CD8-positive, alpha-beta memory T cell (primary cell): ENCODE results near the gene INPP5J. TPM values are rescaled to one million over a fixed set of nuclear protein-coding genes. Genes with fewer than 3 reads are reported as not detected.
"Not testable (repeated sequence)": the region's sequence is repeated elsewhere in the genome, so short reads cannot be mapped to it uniquely, and the experiment has no call there.

Experiments
- CTCF ChIA-PET: fragments of 350-600 bp; sonication (Branson Sonifier 250); formaldehyde crosslinking; loops from one replicate; lab custom pipeline; 2021; ENCODE audit warnings: antibody characterized with exemption; lab: Charles Lee
- POLR2A ChIA-PET: fragments of 350-600 bp; sonication (Branson Sonifier 250); formaldehyde crosslinking; loops from one replicate; lab custom pipeline; 2021; ENCODE audit warnings: antibody characterized with exemption; lab: Charles Lee
- DNase-seq, 5 donors: peaks; one replicate each; pipeline versions ENCODE4 v3.0.0 to v3.0.0-alpha.2; 2020 to 2022; ENCODE audit warnings: mixed read lengths in 1 of 5
- H3K27ac ChIP-seq: one replicate; pipeline ENCODE4 v1.7.0; 2013; ENCODE audit warnings: low read depth, mild to moderate bottlenecking, low read length, moderate library complexity
- H3K27me3 ChIP-seq: 2 replicates; pipeline ENCODE4 v1.7.0; 2013; ENCODE audit warnings: low read length, mild to moderate bottlenecking; ENCODE audit not compliant: insufficient read depth, poor library complexity, severe bottlenecking
- H3K36me3 ChIP-seq: 2 replicates; pipeline ENCODE4 v1.7.0; 2013; ENCODE audit warnings: mild to moderate bottlenecking, low read length, moderate library complexity; ENCODE audit not compliant: insufficient read depth
- H3K4me1 ChIP-seq: 2 replicates; pipeline ENCODE4 v1.7.0; 2013; ENCODE audit warnings: mild to moderate bottlenecking, low read length, moderate library complexity; ENCODE audit not compliant: insufficient read depth
- H3K4me3 ChIP-seq: 2 replicates; pipeline ENCODE4 v1.7.0; 2013; ENCODE audit warnings: mild to moderate bottlenecking, low read length
- H3K9me3 ChIP-seq: 2 replicates; pipeline ENCODE4 v1.7.0; 2013; ENCODE audit warnings: mild to moderate bottlenecking, low read length
- H3K27ac Mint-ChIP-seq, 8 donors: one replicate each; pipeline ENCODE4 v1.8.0; 2020 to 2021; ENCODE audit warnings: mixed read lengths in 8 of 8, mild to moderate bottlenecking in 6 of 8, inconsistent platforms in 3 of 8, moderate library complexity in 3 of 8
- H3K27me3 Mint-ChIP-seq, 2 donors: one replicate each; pipeline ENCODE4 v1.8.0; 2020 to 2021; ENCODE audit warnings: mixed read lengths in 2 of 2, mild to moderate bottlenecking in 1 of 2, moderate library complexity in 1 of 2
- H3K36me3 Mint-ChIP-seq, 3 donors: one replicate each; pipeline ENCODE4 v1.8.0; 2020 to 2021; ENCODE audit warnings: mixed read lengths in 3 of 3, inconsistent platforms in 1 of 3, mild to moderate bottlenecking in 1 of 3
- H3K4me1 Mint-ChIP-seq, 3 donors: one replicate each; pipeline ENCODE4 v1.8.0; 2020 to 2021; ENCODE audit warnings: mixed read lengths in 3 of 3, inconsistent platforms in 1 of 3, mild to moderate bottlenecking in 1 of 3
- H3K4me3 Mint-ChIP-seq, 7 donors: one replicate each; pipeline ENCODE4 v1.8.0; 2020 to 2021; ENCODE audit warnings: mixed read lengths in 7 of 7, mild to moderate bottlenecking in 6 of 7, moderate library complexity in 4 of 7, inconsistent platforms in 2 of 7
- H3K9me3 Mint-ChIP-seq, 5 donors: one replicate each; pipeline ENCODE4 v1.8.0; 2020 to 2022; ENCODE audit warnings: mixed read lengths in 5 of 5, mild to moderate bottlenecking in 3 of 5, moderate library complexity in 2 of 5, inconsistent platforms in 1 of 5
- polyA plus RNA-seq: library from polyadenylated mRNA; unstranded; fragments of 300-500 nt; fragmentation: Illumina TruSeq; gene quantifications from one replicate; pipeline ENCODE4 v1.2.3, GENCODE V29; 2021
- total RNA-seq, 2 experiments: library from RNA; stranded (reverse); gene quantifications; one replicate each; pipeline ENCODE4 v1.2.3, GENCODE V29; 2021

The INPP5J gene
- total RNA-seq: under 1 TPM in 1 of 2 experiments, not detected in 1; 0.22 TPM
- not detected for polyA plus RNA-seq

- DNase-seq: no peak
- H3K36me3 Mint-ChIP-seq: no peaks in the 10 kb centered on the region
- ChIA-PET POLR2A (no interaction called here), CTCF (no interaction called here)
- H3K27me3 Mint-ChIP-seq: peaks cover 4% of the 10 kb centered on the region in 2 donors
- H3K4me3 Mint-ChIP-seq: no peak within 1 kb of the TSS
- Histone ChIP-seq H3K9me3 (no peaks in the 10 kb centered on the region), H3K4me1 (no peaks in the 10 kb centered on the region), H3K36me3 (no peaks in the 10 kb centered on the region), H3K27me3 (no peaks in the 10 kb centered on the region), H3K4me3 (no peak within 1 kb of the TSS), H3K27ac (peak within 1 kb of the TSS; percentile 43)
- H3K27ac Mint-ChIP-seq: peak within 1 kb of the TSS in 1 of 8 donors; percentile 82
- no peaks in the 10 kb centered on the region for H3K9me3 Mint-ChIP-seq
- H3K4me1 Mint-ChIP-seq: no peaks in the 10 kb centered on the region
Measured at GRCh38 chr22:31122532-31123291, at the start of gene INPP5J. TSS of gene INPP5J (plus strand) at chr22:31122966. CDS start at chr22:31123015, 49 bp downstream.

- H3K27ac ChIP-seq, H3K36me3 ChIP-seq, CTCF ChIA-PET, H3K27me3 Mint-ChIP-seq, H3K36me3 Mint-ChIP-seq, H3K4me3 ChIP-seq, H3K4me1 Mint-ChIP-seq, H3K9me3 ChIP-seq, DNase-seq, H3K4me1 ChIP-seq, H3K27ac Mint-ChIP-seq, H3K4me3 Mint-ChIP-seq, H3K9me3 Mint-ChIP-seq, H3K27me3 ChIP-seq: not testable (repeated sequence)
- POLR2A ChIA-PET: interaction anchor here (0.6 kb wide), 1 partner anchor 157 kb away, joined by 6 read pairs; no protein-coding TSS in a partner anchor
Measured at GRCh38 chr22:31073125-31073524, 49.6 kb upstream of the INPP5J start.

GRCh38 chr22:31073545-31074145, 49.1 kb upstream of the INPP5J start:
- H3K9me3 Mint-ChIP-seq, H3K36me3 ChIP-seq, DNase-seq, H3K27me3 ChIP-seq, H3K4me3 ChIP-seq, H3K27ac Mint-ChIP-seq, CTCF ChIA-PET, H3K4me1 Mint-ChIP-seq, H3K36me3 Mint-ChIP-seq, H3K4me3 Mint-ChIP-seq, H3K27me3 Mint-ChIP-seq, H3K9me3 ChIP-seq, H3K4me1 ChIP-seq, H3K27ac ChIP-seq: not testable (repeated sequence)
- POLR2A ChIA-PET: interaction anchor here (0.6 kb wide), 1 partner anchor 156 kb away, joined by 6 read pairs; no protein-coding TSS in a partner anchor

GRCh38 chr22:31075961-31076360, 46.8 kb upstream of the INPP5J start:
- Mint-ChIP-seq H3K36me3 (no peaks in the 10 kb centered on the region), H3K4me3 (no peak overlapping the region), H3K9me3 (peaks cover 0 to 2% (median 0%) of the 10 kb centered on the region in 5 donors), H3K27ac (no peak overlapping the region), H3K4me1 (peaks cover 5 to 7% (median 5%) of the 10 kb centered on the region in 3 donors), H3K27me3 (peaks cover 0 to 2% of the 10 kb centered on the region in 2 donors)
- DNase-seq: no peak
- ChIA-PET POLR2A (no interaction called here), CTCF (no interaction called here)
- H3K4me1 ChIP-seq: peaks cover 5% of the 10 kb centered on the region
- H3K36me3 ChIP-seq: no peaks in the 10 kb centered on the region
- H3K27me3 ChIP-seq: no peaks in the 10 kb centered on the region
- H3K9me3 ChIP-seq: no peaks in the 10 kb centered on the region
- no peak overlapping the region for H3K4me3 ChIP-seq
- H3K27ac ChIP-seq: no peak overlapping the region

GRCh38 chr22:31077681-31078080, 45.1 kb upstream of the INPP5J start:
- no peaks in the 10 kb centered on the region for H3K36me3 Mint-ChIP-seq
- CTCF ChIA-PET: no interaction called here

GRCh38 chr22:31078389-31078788, 44.4 kb upstream of the INPP5J start:
- DNase-seq, H3K36me3 ChIP-seq, H3K27me3 ChIP-seq, H3K36me3 Mint-ChIP-seq, H3K27ac ChIP-seq, CTCF ChIA-PET, H3K4me3 ChIP-seq, H3K9me3 ChIP-seq, H3K27me3 Mint-ChIP-seq, POLR2A ChIA-PET, H3K9me3 Mint-ChIP-seq: not testable (repeated sequence)
- H3K27ac Mint-ChIP-seq: peak overlapping the region in 2 of 8 donors; percentile 45 to 54
- H3K4me1 ChIP-seq: peaks cover 27% of the 10 kb centered on the region
- H3K4me3 Mint-ChIP-seq: peak overlapping the region in 1 of 7 donors; percentile 56
- H3K4me1 Mint-ChIP-seq: peaks cover 18 to 28% (median 20%) of the 10 kb centered on the region in 3 donors

More at GRCh38 chr22:31077681-31078080, 45.1 kb upstream of the INPP5J start:
- Histone ChIP-seq H3K4me3 (no peak overlapping the region), H3K27ac (no peak overlapping the region), H3K27me3 (no peaks in the 10 kb centered on the region), H3K36me3 (no peaks in the 10 kb centered on the region), H3K4me1 (peaks cover 20% of the 10 kb centered on the region), H3K9me3 (no peaks in the 10 kb centered on the region)
- no peak overlapping the region for H3K4me3 Mint-ChIP-seq
- POLR2A ChIA-PET: no interaction called here
- peaks cover 18 to 24% (median 20%) of the 10 kb centered on the region in 3 donors for H3K4me1 Mint-ChIP-seq
- no peak for DNase-seq
- no peak overlapping the region for H3K27ac Mint-ChIP-seq
- peaks cover 0 to 2% (median 0%) of the 10 kb centered on the region in 5 donors for H3K9me3 Mint-ChIP-seq
- no peaks in the 10 kb centered on the region for H3K27me3 Mint-ChIP-seq

- Histone ChIP-seq H3K4me3 (no peak overlapping the region), H3K27me3 (no peaks in the 10 kb centered on the region), H3K9me3 (no peaks in the 10 kb centered on the region), H3K4me1 (peaks cover 34% of the 10 kb centered on the region), H3K36me3 (no peaks in the 10 kb centered on the region), H3K27ac (no peak overlapping the region)
- ChIA-PET POLR2A (no interaction called here), CTCF (interaction anchor here (1.3 kb wide), 1 partner anchor 444 kb away, joined by 3 read pairs; no protein-coding TSS in a partner anchor)
- H3K27ac Mint-ChIP-seq: no peak overlapping the region
- peaks cover 0 to 2% (median 0%) of the 10 kb centered on the region in 5 donors for H3K9me3 Mint-ChIP-seq
- H3K27me3 Mint-ChIP-seq: no peaks in the 10 kb centered on the region
- no peaks in the 10 kb centered on the region for H3K36me3 Mint-ChIP-seq
- DNase-seq: no peak
- H3K4me1 Mint-ChIP-seq: peaks cover 25 to 36% (median 28%) of the 10 kb centered on the region in 3 donors
- peak overlapping the region in 1 of 7 donors; percentile 62 for H3K4me3 Mint-ChIP-seq
Measured at GRCh38 chr22:31079095-31079642, 43.6 kb upstream of the INPP5J start.
